Endothelial cell of umbilical vein (primary cell): ENCODE data around the gene CCND3.

Experiments
- CTCF ChIP-seq, 2 donors: IDR thresholded peaks; 1 replicate in 1 of 2; 2 replicates in 1 of 2; pipeline ENCODE4 v1.5.1; 2011; ENCODE audit warnings: low read length in 2 of 2, mild to moderate bottlenecking in 2 of 2, moderate library complexity in 2 of 2, control low read depth in 1 of 2, inconsistent platforms in 1 of 2, low read depth in 1 of 2; ENCODE audit not compliant: insufficient read depth in 1 of 2; ENCODE audit errors: extremely low read depth in 1 of 2
- EZH2 ChIP-seq: IDR thresholded peaks from 2 replicates; pipeline ENCODE4 v1.6.1; 2012; ENCODE audit warnings: borderline replicate concordance, low read depth, mild to moderate bottlenecking, moderate library complexity, low read length, inconsistent platforms; ENCODE audit not compliant: severe bottlenecking
- FOS ChIP-seq: IDR thresholded peaks from 2 replicates; pipeline ENCODE4 v1.6.1; 2011; ENCODE audit warnings: mild to moderate bottlenecking, low read length, moderate library complexity, borderline replicate concordance; ENCODE audit not compliant: insufficient read depth
- GATA2 ChIP-seq: IDR thresholded peaks from 2 replicates; pipeline ENCODE4 v1.7.0; 2011; ENCODE audit warnings: low read depth, mild to moderate bottlenecking, moderate library complexity, mixed read lengths, low read length; ENCODE audit not compliant: insufficient read length, insufficient read depth
- JUN ChIP-seq: IDR thresholded peaks from 2 replicates; pipeline ENCODE4 v1.6.1; 2011; ENCODE audit warnings: borderline replicate concordance, low read depth; ENCODE audit not compliant: insufficient read length, insufficient read depth
- MAX ChIP-seq: IDR thresholded peaks from 2 replicates; pipeline ENCODE4 v1.6.1; 2011; ENCODE audit not compliant: insufficient read depth, insufficient read length
- POLR2A ChIP-seq: IDR thresholded peaks from 2 replicates; pipeline ENCODE4 v1.6.1; 2012; ENCODE audit warnings: low read depth, mild to moderate bottlenecking, control low read depth, low read length

- no peak for TF ChIP-seq CTCF (IDR thresholded peaks at IDR 0.05; ENCODE audit: extremely low read depth in 1 of 2, insufficient read depth in 1 of 2, low read depth in 1 of 2, low read length in 2 of 2)
- TF ChIP-seq EZH2: no peak
- no peak for TF ChIP-seq POLR2A
- no peak for TF ChIP-seq FOS
- TF ChIP-seq GATA2: no peak
- no peak for TF ChIP-seq MAX
- no peak for TF ChIP-seq JUN
These were observed 31.9 kb downstream of the CCND3 start for GRCh38 chr6:41909727-41910126.
